Peyer's patch (tissue), 4 donors: ENCODE data around the gene RGPD3.
"Not testable (repeated sequence)": the region's sequence is repeated elsewhere in the genome, so short reads cannot be mapped to it uniquely, and the experiment has no call there.

Experiments
- CTCF ChIP-seq, 6 experiments: fragments of 450-650 bp in 4 of 6; fragments of 200-600 bp in 2 of 6; sonication (generic) in 1 of 6; IDR thresholded peaks; one replicate each; pipeline ENCODE4 v1.5.1; 2017 to 2019; ENCODE audit warnings: antibody characterized with exemption in 6 of 6, mild to moderate bottlenecking in 3 of 6, moderate library complexity in 1 of 6
- POLR2A ChIP-seq, 2 donors: fragments of 450-650 bp; IDR thresholded peaks; one replicate each; pipeline ENCODE4 v1.5.1; 2017; ENCODE audit warnings: antibody characterized with exemption in 2 of 2, mild to moderate bottlenecking in 2 of 2, moderate library complexity in 2 of 2

GRCh38 chr2:106509374-106509770 is 41.2 kb upstream of the RGPD3 start:
- not testable (repeated sequence) for TF ChIP-seq CTCF, POLR2A (IDR thresholded peaks at IDR 0.05)
